ENCODE measurements around the gene GPR25. TPM values are rescaled to one million over a fixed set of nuclear protein-coding genes. Genes with fewer than 3 reads are reported as not detected.

The GPR25 gene
- total RNA-seq, 1 donor from 2014 or later: not detected

- Mint-ChIP-seq H3K9me3 (peaks cover 6% of the 10 kb centered on the region), H3K27me3 (no peaks in the 10 kb centered on the region), H3K4me1 (ENCODE audit: unreplicated experiment) (no peaks in the 10 kb centered on the region), H3K27ac (no peak overlapping the region), H3K4me3 (no peak overlapping the region), H3K36me3 (peaks cover 35% of the 10 kb centered on the region)
- no peak for DNase-seq (ENCODE audit: extremely low spot score, unreplicated experiment)
- no peak for TF ChIP-seq CTCF (conservative IDR thresholded peaks at IDR 0.05)
Observed at GRCh38 chr1:200838676-200839445, 33.9 kb upstream of the GPR25 start.

- peaks cover 39% of the 10 kb centered on the region for H3K36me3 Mint-ChIP-seq
- no peaks in the 10 kb centered on the region for H3K9me3 Mint-ChIP-seq
- DNase-seq (ENCODE audit: extremely low spot score, unreplicated experiment): no peak
- no peaks in the 10 kb centered on the region for H3K4me1 Mint-ChIP-seq (ENCODE audit: unreplicated experiment)
- H3K27ac Mint-ChIP-seq: no peak overlapping the region
- H3K27me3 Mint-ChIP-seq: no peaks in the 10 kb centered on the region
- H3K4me3 Mint-ChIP-seq: no peak overlapping the region
- TF ChIP-seq CTCF (conservative IDR thresholded peaks at IDR 0.05): no peak
Observed at GRCh38 chr1:200845360-200845759, 27.4 kb upstream of the GPR25 start.

GRCh38 chr1:200846398-200846797 is 26.4 kb upstream of the GPR25 start:
- DNase-seq (ENCODE audit: extremely low spot score, unreplicated experiment): no peak
- Mint-ChIP-seq H3K27ac (no peak overlapping the region), H3K27me3 (no peaks in the 10 kb centered on the region), H3K4me3 (no peak overlapping the region), H3K36me3 (peaks cover 44% of the 10 kb centered on the region), H3K9me3 (no peaks in the 10 kb centered on the region), H3K4me1 (ENCODE audit: unreplicated experiment) (no peaks in the 10 kb centered on the region)
- no peak for TF ChIP-seq CTCF (conservative IDR thresholded peaks at IDR 0.05)

- TF ChIP-seq CTCF (conservative IDR thresholded peaks at IDR 0.05): no peak
- Mint-ChIP-seq H3K4me3 (no peak overlapping the region), H3K4me1 (ENCODE audit: unreplicated experiment) (no peaks in the 10 kb centered on the region), H3K27ac (no peak overlapping the region), H3K27me3 (no peaks in the 10 kb centered on the region), H3K9me3 (no peaks in the 10 kb centered on the region), H3K36me3 (peaks cover 49% of the 10 kb centered on the region)
- no peak for DNase-seq (ENCODE audit: extremely low spot score, unreplicated experiment)
Observed at GRCh38 chr1:200849430-200849829, 23.4 kb upstream of the GPR25 start.

- peaks cover 49% of the 10 kb centered on the region for H3K36me3 Mint-ChIP-seq
- H3K4me1 Mint-ChIP-seq (ENCODE audit: unreplicated experiment): no peaks in the 10 kb centered on the region
- no peaks in the 10 kb centered on the region for H3K27me3 Mint-ChIP-seq
- no peak for DNase-seq (ENCODE audit: extremely low spot score, unreplicated experiment)
- no peak for TF ChIP-seq CTCF (conservative IDR thresholded peaks at IDR 0.05)
- no peaks in the 10 kb centered on the region for H3K9me3 Mint-ChIP-seq
- H3K4me3 Mint-ChIP-seq: no peak overlapping the region
- no peak overlapping the region for H3K27ac Mint-ChIP-seq
Observed at GRCh38 chr1:200850554-200850953, 22.2 kb upstream of the GPR25 start.

Data from type B pancreatic cell (in vitro differentiated cells).